ENCODE results near the gene SLC20A1.

Gene SLC20A1

GRCh38 chr2:112708968-112709367, 63.2 kb downstream of the SLC20A1 start:
- H3K27ac ChIP-seq: no peak overlapping the region
- TF ChIP-seq CTCF (conservative IDR thresholded peaks at IDR 0.05): no peak

GRCh38 chr2:112709703-112710102, 64.0 kb downstream of the SLC20A1 start:
- H3K27ac ChIP-seq: no peak overlapping the region
- no peak for TF ChIP-seq CTCF (conservative IDR thresholded peaks at IDR 0.05)

- TF ChIP-seq CTCF (conservative IDR thresholded peaks at IDR 0.05): no peak
- H3K27ac ChIP-seq: no peak overlapping the region
Observed at GRCh38 chr2:112710956-112711750, 65.4 kb downstream of the SLC20A1 start.

DNA sequence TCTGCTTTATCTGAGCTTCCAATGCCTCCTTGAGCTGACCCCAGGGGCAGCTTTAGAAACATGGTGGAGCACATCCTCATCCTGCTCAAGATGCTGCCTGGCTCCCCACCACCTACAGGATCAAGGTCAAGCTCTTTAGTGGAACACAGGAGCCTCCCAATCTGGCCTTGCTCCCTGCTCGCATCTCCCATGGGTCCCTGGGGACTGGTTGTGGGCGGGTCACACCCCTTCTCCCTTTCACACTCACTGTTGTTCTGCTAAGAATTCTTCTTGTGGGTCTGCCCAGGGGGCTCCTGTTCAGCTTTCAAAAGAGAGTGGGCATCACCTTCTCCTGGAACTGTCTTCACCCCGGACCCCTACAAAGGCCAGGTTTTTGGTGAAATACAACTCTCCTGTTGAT, 66.7 kb downstream of the SLC20A1 start:
- no peak overlapping the region for H3K27ac ChIP-seq
- TF ChIP-seq CTCF (conservative IDR thresholded peaks at IDR 0.05): no peak

GRCh38 chr2:112712903-112713584, 67.3 kb downstream of the SLC20A1 start:
- TF ChIP-seq CTCF (conservative IDR thresholded peaks at IDR 0.05): no peak
- H3K27ac ChIP-seq: no peak overlapping the region

All from VCaP (cell line).